B cell (primary cell): ENCODE measurements around the gene SLC25A4. TPM values are rescaled to one million over a fixed set of nuclear protein-coding genes. Genes with fewer than 3 reads are reported as not detected.

Source experiments
- ATAC-seq: fragments of 200-7000 bp; cut with Tn5 transposase; one replicate; pipeline ENCODE4 v1.10.0; 2021; ENCODE audit warnings: low read depth, mild to moderate bottlenecking, moderate number of reproducible peaks, moderate library complexity
- CTCF ChIA-PET: fragments of 350-600 bp; sonication (Branson Sonifier 250); formaldehyde crosslinking; loops from one replicate; lab custom pipeline; 2021; ENCODE audit warnings: antibody characterized with exemption, inconsistent platforms; lab: Charles Lee
- POLR2A ChIA-PET: fragments of 350-600 bp; sonication (Branson Sonifier 250); formaldehyde crosslinking; loops from one replicate; lab custom pipeline; 2021; ENCODE audit warnings: antibody characterized with exemption; lab: Charles Lee
- DNase-seq: peaks from one replicate; pipeline ENCODE4 v3.0.0; 2013
- H2AFZ ChIP-seq: 2 replicates; pipeline ENCODE4 v1.6.1; 2012; ENCODE audit warnings: mild to moderate bottlenecking, low read depth, low read length; ENCODE audit not compliant: insufficient read depth, poor library complexity, severe bottlenecking
- H3K27ac ChIP-seq, 2 donors: 1 replicate in 1 of 2; 2 replicates in 1 of 2; pipeline ENCODE4 v1.5.1; 2012 to 2013; ENCODE audit warnings: low read length in 2 of 2, mild to moderate bottlenecking in 2 of 2, moderate library complexity in 1 of 2
- H3K27me3 ChIP-seq, 4 experiments: fragments of 200-600 bp in 1 of 4; sonication (generic) in 1 of 4; replicated peaks in 1 of 4; 1 replicate in 2 of 4; 2 replicates in 2 of 4; pipeline versions ENCODE4 v1.6.1 to v1.7.0; 2013 to 2016; ENCODE audit warnings: low read length in 3 of 4, mild to moderate bottlenecking in 2 of 4, mixed read lengths in 1 of 4, moderate library complexity in 1 of 4; ENCODE audit not compliant: insufficient read depth in 4 of 4, control insufficient read depth in 3 of 4; ENCODE audit errors: control extremely low read depth in 1 of 4
- H3K36me3 ChIP-seq, 2 experiments: replicated peaks in 1 of 2; 1 replicate in 1 of 2; 2 replicates in 1 of 2; pipeline versions ENCODE4 v1.6.1 to v1.7.1; 2013; ENCODE audit warnings: low read length in 1 of 2; ENCODE audit not compliant: insufficient read depth in 2 of 2, control insufficient read depth in 1 of 2; ENCODE audit errors: control extremely low read depth in 1 of 2, extremely low read depth in 1 of 2
- H3K4me1 ChIP-seq, 2 donors: fragments of 200-600 bp in 1 of 2; sonication (generic) in 1 of 2; 1 replicate in 1 of 2; 2 replicates in 1 of 2; pipeline versions ENCODE4 v1.5.1 to v1.6.1; 2013 to 2017; ENCODE audit warnings: low read length in 2 of 2; ENCODE audit not compliant: control insufficient read depth in 2 of 2, insufficient read depth in 2 of 2
- H3K4me2 ChIP-seq: replicated peaks from 2 replicates; pipeline ENCODE3; 2012; ENCODE audit warnings: mild to moderate bottlenecking, low read depth, low read length; ENCODE audit not compliant: poor library complexity, severe bottlenecking
- H3K4me3 ChIP-seq, 5 experiments: fragments of 200-600 bp in 1 of 5; sonication (generic) in 1 of 5; 1 replicate in 3 of 5; 2 replicates in 2 of 5; pipeline versions ENCODE4 v1.5.1 to v1.7.0; 2011 to 2016; ENCODE audit warnings: low read length in 4 of 5, mild to moderate bottlenecking in 4 of 5, low read depth in 2 of 5, control low read depth in 1 of 5, moderate library complexity in 1 of 5; ENCODE audit not compliant: insufficient read depth in 1 of 5; ENCODE audit errors: control extremely low read depth in 1 of 5, extremely low read depth in 1 of 5
- H3K79me2 ChIP-seq: fragments of 200-600 bp; sonication (generic); one replicate; pipeline ENCODE4 v1.6.0; 2016; ENCODE audit warnings: low read length; ENCODE audit not compliant: control insufficient read depth, insufficient read depth
- H3K9ac ChIP-seq: fragments of 200-600 bp; sonication (generic); 2 replicates; pipeline ENCODE4 v1.6.1; 2017; ENCODE audit warnings: mild to moderate bottlenecking, low read length, moderate library complexity
- H3K9me3 ChIP-seq, 3 donors: one replicate each; pipeline versions ENCODE4 v1.6.1 to v1.7.1; 2013; ENCODE audit warnings: low read length in 2 of 3; ENCODE audit not compliant: control insufficient read depth in 2 of 3, insufficient read depth in 1 of 3; ENCODE audit errors: control extremely low read depth in 1 of 3
- H4K20me1 ChIP-seq: 2 replicates; pipeline ENCODE4 v1.6.0; 2012; ENCODE audit warnings: mild to moderate bottlenecking, low read length; ENCODE audit not compliant: insufficient read depth, control insufficient read depth, poor library complexity, severe bottlenecking
- H3K27ac Mint-ChIP-seq: one replicate; pipeline ENCODE4 v1.8.0; 2021; ENCODE audit warnings: mixed read lengths
- H3K27me3 Mint-ChIP-seq: one replicate; pipeline ENCODE4 v1.8.0; 2021; ENCODE audit warnings: mixed read lengths
- H3K4me1 Mint-ChIP-seq: one replicate; pipeline ENCODE4 v1.8.0; 2021; ENCODE audit warnings: mixed read lengths
- H3K4me3 Mint-ChIP-seq: one replicate; pipeline ENCODE4 v1.8.0; 2021; ENCODE audit warnings: mixed read lengths
- H3K9me3 Mint-ChIP-seq: one replicate; pipeline ENCODE4 v1.8.0; 2022; ENCODE audit warnings: mixed read lengths; ENCODE audit not compliant: insufficient read depth
- CTCF ChIP-seq: fragments of 200-600 bp; IDR thresholded peaks from one replicate; pipeline ENCODE4 v1.8.0; 2022; ENCODE audit warnings: antibody characterized with exemption, mild to moderate bottlenecking
- EZH2 ChIP-seq: IDR thresholded peaks from 2 replicates; pipeline ENCODE4 v1.6.1; 2012; ENCODE audit warnings: borderline replicate concordance, low read depth, mild to moderate bottlenecking, moderate library complexity, low read length; ENCODE audit not compliant: insufficient read depth, poor library complexity, severe bottlenecking
- WGBS: methylation state at CpG from one replicate; pipeline ENCODE4 v1.1.5; 2013; ENCODE audit warnings: missing lambda C conversion rate; ENCODE audit not compliant: insufficient coverage; 5-methylcytosine and 5-hydroxymethylcytosine counted together
- intact Hi-C: fragments of 100-400 bp; cut with micrococcal nuclease; formaldehyde crosslinking; loops from one replicate; pipeline ENCODE4 v1.10.0; 2022
- polyA plus RNA-seq: library from polyadenylated mRNA; depleted of rRNA; stranded (reverse); fragments of >200 nt; gene quantifications from 2 replicates; pipeline ENCODE4 v1.2.3, GENCODE V29; 2012
- total RNA-seq, 2 donors: library from RNA; stranded (reverse); fragments of 120-200 nt in 1 of 2; gene quantifications; 1 replicate in 1 of 2; 2 replicates in 1 of 2; pipeline versions ENCODE4 v1.2.3 to v1.2.4, GENCODE V29; 2013 to 2022

Gene SLC25A4
- total and polyA plus RNA-seq, 2 donors (not counting 1 experiment from before 2014, with no cell fraction given): 7.3 to 11.7 TPM

DNA sequence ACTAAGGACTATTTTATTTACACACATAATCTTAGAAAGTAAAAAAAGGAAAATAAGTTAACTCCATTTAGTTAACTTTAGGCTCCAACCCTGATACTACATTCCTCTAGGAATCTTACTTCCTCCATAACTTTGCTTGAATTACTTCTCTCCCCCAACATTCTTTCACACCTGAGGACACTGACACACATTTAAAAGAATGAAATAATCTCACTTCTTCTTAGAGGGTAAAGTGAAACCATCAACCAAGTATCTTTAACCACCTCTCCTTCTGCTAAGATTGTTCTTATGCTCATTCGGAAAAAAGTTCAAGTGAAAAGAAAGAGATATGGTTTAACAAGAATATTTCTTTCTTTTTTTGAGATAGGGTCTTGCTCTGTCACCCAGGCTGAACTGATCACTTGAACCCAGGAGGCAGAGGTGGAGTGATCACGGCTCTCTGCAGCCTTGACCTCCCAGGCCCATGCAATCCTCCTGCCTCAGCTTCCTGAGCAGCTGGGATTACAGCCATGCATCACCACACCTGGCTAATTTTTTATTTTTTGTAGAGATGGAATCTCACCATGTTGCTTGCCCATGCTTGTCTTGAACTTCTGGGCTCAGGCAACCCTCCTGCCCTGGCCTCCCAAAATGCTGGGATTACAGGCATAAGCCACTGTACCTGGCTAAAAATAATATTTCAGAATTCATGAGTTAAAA, 28.5 kb downstream of the SLC25A4 start:
- peaks cover 12% of the 10 kb centered on the region for H3K4me1 Mint-ChIP-seq
- Histone ChIP-seq H3K9ac (no peak overlapping the region), H3K79me2 (peaks cover 5% of the 10 kb centered on the region), H2AFZ (no peak overlapping the region), H3K36me3 (peaks cover 3 to 44% of the 10 kb centered on the region in 2 experiments), H3K27ac (peak overlapping the region; percentile 46 to 70), H3K27me3 (no peaks in the 10 kb centered on the region), H3K4me2 (peak overlapping the region; percentile 48), H4K20me1 (no peaks in the 10 kb centered on the region), H3K4me3 (peak overlapping the region in 1 of 5 experiments; percentile 27), H3K4me1 (peaks cover 10 to 13% of the 10 kb centered on the region in 2 donors), H3K9me3 (no peaks in the 10 kb centered on the region)
- no peak for TF ChIP-seq CTCF
- TF ChIP-seq EZH2: no peak
- ATAC-seq: no peak
- DNase-seq: peak; percentile 21
- ChIA-PET POLR2A (no interaction called here), CTCF (interaction anchor here (0.9 to 1.1 kb wide), 2 partner anchors 12 to 37 kb away, joined by 3 to 5 read pairs; no protein-coding TSS in a partner anchor)
- peak overlapping the region; percentile 27 for H3K27ac Mint-ChIP-seq
- intact Hi-C loops: no loop called here
- H3K27me3 Mint-ChIP-seq: no peaks in the 10 kb centered on the region
- no CpG with 5 or more reads among the region's 2 CpGs for WGBS
- no peaks in the 10 kb centered on the region for H3K9me3 Mint-ChIP-seq
- peak overlapping the region; percentile 1 for H3K4me3 Mint-ChIP-seq

DNA sequence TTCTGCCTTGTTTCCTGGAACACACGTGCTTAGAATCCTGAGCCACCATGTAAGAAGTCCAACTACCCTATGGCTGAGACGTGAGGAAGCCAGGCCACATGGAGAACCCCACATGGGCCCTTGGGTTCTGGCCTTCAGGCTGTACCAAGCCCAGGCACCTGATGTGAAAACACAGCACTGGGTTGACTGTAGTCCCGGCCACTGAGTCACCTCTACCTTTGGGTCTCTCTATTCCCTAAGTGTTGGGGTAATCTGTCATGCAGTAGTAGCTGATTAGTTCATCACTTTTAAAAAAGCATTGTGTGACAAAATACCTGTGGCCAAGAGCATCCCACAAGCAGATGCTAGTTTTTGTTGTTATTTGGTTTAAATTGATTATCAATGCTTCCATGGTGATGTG, 36.4 kb downstream of the SLC25A4 start:
- ATAC-seq: no peak
- no peaks in the 10 kb centered on the region for H3K9me3 Mint-ChIP-seq
- no peak overlapping the region for H3K27ac Mint-ChIP-seq
- Histone ChIP-seq H3K4me3 (no peak overlapping the region), H2AFZ (no peak overlapping the region), H3K9me3 (no peaks in the 10 kb centered on the region), H3K4me2 (no peak overlapping the region), H3K79me2 (peaks cover 44% of the 10 kb centered on the region), H3K27me3 (no peaks in the 10 kb centered on the region), H3K9ac (no peak overlapping the region), H3K4me1 (no peaks in the 10 kb centered on the region), H3K36me3 (peaks cover 3 to 12% of the 10 kb centered on the region in 2 experiments), H4K20me1 (peaks cover 7% of the 10 kb centered on the region), H3K27ac (no peak overlapping the region)
- ChIA-PET POLR2A (no interaction called here), CTCF (no interaction called here)
- H3K4me3 Mint-ChIP-seq: no peak overlapping the region
- no peaks in the 10 kb centered on the region for H3K27me3 Mint-ChIP-seq
- no peak for TF ChIP-seq EZH2
- TF ChIP-seq CTCF: no peak
- intact Hi-C loops: no loop called here
- peaks cover 1% of the 10 kb centered on the region for H3K4me1 Mint-ChIP-seq
- WGBS: 75% methylated on average over 2 of the region's 3 CpGs
- no peak for DNase-seq
